ENCODE data around the gene NUDT14.

NUDT14 gene

GRCh38 chr14:105211758-105212089 lies 30.6 kb upstream of the NUDT14 start:
- no peak for DNase-seq

GRCh38 chr14:105211086-105211757 lies 30.1 kb upstream of the NUDT14 start:
- DNase-seq = no peak

GRCh38 chr14:105210266-105211025 lies 29.3 kb upstream of the NUDT14 start:
- no peak for DNase-seq

GRCh38 chr14:105209646-105210045 lies 28.5 kb upstream of the NUDT14 start:
- no peak for DNase-seq

DNA sequence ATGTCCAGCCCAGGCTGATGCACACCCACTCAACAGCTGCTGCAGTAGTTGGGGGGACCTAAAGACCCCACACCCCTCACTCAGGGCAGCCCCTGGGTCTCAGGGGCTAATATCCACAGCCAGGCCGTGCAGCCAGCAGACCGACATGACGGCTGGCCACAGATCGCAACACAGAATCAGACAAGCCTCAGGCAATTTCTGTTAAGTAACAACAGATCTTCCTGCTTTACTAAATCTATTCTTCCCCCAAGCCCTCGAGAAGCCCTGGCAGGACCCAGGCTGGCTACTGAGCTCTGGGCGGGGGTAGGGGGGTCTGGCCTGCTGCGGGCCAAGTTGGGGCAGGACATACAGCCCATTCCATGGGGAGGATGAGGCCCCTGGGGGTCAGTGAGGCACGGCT lies 28.0 kb upstream of the NUDT14 start:
- no peak for DNase-seq

DNA sequence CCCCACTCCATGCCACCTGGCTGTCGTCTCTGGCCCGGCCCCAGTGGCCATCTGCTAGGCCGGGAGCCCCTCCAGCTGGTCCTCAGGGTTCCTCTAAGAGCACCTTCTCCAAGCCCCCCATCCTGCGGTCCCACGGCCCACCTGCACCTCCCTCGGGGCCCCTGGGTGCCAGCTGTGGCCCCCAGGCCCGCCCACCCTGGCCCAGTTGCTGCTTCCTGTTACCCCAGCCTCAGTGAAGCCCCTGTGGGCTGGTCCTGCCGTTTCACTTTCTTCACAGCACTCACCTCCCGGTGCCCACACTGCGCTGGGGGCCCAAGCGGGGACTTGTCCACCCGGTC lies 27.6 kb upstream of the NUDT14 start:
- DNase-seq = no peak

GRCh38 chr14:105207996-105208737 lies 27.1 kb upstream of the NUDT14 start:
- no peak for DNase-seq

DNA sequence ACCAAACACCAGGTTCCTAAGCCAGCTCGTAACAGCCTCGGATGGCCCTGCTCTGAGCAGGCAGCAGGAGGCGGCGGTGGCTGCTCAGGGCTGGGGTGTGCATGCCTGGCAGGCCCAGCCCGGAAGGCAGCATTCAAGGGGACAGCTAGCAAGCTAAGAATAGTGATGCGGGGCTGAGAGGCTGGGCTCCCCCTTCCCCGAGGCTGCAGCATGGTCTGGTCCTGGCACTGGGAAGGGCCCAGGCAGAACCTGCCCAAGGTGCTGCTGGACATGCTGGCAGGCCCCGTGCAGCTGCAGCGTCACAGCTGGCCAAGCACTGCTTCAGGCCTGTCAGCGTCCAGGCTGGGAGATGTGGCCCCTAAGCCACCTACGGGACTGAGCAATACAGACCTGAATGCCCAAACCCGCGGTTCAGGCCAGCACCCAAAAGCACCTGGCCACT lies 26.4 kb upstream of the NUDT14 start:
- DNase-seq = peak; percentile 27

DNA sequence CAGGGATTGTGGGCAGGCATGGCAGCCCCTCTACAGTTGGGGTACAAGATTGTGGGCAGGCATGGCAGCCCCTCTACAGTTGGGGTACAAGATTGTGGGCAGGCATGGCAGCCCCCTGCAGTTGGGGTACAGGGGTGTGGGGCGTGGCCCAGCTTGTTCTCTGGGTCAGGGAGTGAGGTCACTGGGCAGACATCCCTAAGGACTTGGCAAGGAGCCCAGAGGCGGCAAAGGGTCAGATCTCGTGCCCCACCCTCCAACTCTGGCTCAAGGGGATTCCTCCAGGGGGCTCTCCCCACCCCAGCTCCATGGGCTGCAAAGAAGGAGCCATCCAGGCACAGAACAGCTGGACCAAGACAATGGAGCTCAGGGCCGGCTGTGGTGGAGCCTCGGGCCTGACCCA lies 25.8 kb upstream of the NUDT14 start:
- no peak for DNase-seq

DNA sequence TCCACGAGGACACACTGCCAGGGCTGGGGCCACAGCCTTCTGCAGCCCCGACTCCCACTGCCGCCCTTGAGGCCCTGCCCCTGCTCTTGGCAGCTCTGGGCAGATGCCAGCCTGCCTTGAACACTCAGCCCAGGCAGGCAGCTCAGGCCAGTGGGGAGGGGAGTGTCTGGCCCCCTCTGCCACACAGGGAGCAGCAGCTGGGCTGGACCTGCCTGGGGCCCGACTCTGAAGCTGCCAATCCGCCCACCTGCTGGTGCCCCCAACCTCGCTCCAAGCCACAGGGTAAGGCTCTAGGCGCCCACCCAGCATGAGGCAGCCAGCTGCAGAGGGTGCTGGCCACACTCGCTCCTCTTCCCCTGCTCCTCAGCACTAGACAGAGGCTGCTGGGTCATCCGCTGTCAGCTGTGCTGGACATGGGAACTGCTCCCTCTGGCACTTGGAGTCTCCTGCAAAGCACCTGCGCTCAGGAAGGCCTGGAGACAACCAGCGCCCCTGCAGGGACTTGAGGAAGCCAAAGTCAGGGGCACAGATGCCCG lies 24.6 kb upstream of the NUDT14 start:
- DNase-seq = peak; percentile 44

DNA sequence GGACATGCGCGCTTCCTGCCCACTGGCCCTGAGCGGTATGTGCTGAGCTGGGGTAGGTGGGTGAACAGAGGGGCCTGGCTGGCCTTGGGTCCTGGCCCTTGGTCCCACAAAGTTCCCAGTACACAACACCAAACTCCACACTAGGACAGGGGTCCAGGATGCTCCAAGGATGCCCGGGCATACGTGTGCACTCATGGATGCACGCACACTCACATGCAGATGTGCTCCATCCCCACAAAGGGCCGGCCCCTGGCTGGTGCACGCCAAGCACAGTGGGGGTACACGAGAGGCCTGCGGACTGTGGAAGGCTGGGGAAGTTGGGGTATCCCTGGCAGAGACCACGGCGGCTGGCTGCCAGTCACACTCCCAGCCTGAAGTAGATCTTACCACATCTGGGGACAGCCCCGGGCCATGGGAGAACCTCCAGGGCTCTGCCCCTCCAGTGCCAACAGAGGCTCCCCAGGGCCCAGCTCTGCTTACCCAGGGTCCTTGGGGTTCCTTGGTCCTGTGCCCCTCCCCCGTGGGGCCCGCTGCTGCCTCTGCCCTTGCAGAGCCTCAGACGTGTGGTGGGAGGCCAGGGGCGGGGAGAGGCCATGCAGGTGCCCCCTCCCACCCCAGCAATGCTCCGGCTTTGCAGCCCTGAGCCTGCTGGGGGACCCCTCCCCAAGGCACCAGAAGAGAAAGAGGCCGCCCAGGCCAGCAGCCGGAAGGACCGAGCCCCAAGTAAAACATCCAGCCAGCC lies 24.0 kb upstream of the NUDT14 start:
- no peak for DNase-seq

DNA sequence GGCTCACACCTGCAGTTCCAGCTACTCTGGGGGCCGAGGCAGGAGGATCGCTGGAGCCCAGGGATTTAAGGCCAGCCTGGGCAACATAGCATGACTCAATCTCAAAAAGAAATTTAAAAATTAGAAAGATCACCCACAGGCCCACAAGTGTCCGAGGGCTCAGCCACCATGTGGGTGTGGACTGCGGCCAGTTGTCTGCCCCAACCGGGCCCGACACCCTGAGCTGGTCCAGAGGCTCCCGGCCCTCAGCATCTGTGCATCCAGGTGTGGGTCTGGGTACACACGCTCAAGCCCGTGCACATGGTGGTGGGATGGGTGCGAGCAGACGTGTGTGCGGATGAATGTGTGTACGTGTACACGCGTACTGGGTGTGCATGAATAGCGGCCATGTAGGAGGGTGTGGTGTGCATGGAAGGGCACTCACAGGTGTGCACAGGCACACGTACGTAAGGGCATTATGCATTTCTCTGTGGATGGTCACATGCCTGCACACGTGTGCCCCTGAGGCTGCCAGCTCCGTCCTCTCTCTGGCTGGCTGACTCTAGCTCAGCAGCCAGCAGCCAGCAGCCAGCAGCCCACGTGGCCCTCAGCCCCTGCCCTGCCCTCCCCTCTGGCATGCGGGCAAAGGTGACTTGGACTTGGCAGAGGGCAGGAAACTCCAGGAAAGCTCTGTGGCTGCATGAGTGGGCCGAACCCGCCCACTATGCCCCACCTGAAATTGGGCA lies 23.3 kb upstream of the NUDT14 start:
- DNase-seq = no peak

- no peak for DNase-seq
Observed at GRCh38 chr14:105203701-105204100, 22.6 kb upstream of the NUDT14 start.

- peak; percentile 68 for DNase-seq
Observed at GRCh38 chr14:105203057-105203531, 22.0 kb upstream of the NUDT14 start.

- no peak for DNase-seq
Observed at GRCh38 chr14:105201925-105202513, 20.9 kb upstream of the NUDT14 start.

DNA sequence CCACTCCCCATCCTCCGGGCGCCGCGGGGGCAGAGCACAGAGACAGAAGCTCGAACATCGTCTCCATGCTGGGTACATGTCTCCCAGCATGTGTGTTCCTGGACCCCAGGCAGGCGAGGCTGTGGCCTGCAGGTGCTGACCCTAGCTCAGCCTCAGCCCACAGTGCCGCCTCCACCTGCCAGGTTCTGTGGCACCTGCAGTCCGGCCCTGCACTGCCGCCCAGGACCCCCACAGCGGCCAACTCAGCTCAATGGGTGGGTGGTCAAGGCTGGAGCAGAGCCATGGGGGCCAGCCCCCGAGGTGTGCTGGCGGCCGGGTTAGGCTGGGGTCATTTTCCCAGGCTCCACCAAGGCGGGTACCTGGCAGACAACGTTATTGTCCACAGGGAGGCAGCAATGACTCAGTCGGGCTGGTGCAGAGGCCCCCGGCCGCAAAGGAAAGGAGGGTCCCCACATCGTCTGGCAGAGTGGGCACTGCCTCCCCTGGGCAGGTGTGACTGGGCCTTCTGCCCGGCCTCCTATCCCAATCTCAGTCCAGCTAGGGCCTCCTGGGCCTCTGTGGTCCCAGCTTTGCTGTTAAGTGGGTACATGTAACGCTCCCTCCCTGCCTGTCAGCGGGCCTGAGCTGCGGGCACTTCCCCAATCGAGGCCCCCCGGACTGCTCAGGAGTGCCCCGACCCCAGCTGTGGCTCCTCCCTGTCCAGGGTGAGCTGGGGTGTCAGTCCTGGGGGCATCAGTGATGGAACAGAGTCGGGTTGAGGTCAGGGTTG lies 20.2 kb upstream of the NUDT14 start:
- DNase-seq = peak; percentile 17

GRCh38 chr14:105200641-105201040 lies 19.5 kb upstream of the NUDT14 start:
- no peak for DNase-seq

GRCh38 chr14:105200074-105200473 lies 19.0 kb upstream of the NUDT14 start:
- DNase-seq = peak; percentile 19

GRCh38 chr14:105199093-105199492 lies 18.0 kb upstream of the NUDT14 start:
- no peak for DNase-seq

DNA sequence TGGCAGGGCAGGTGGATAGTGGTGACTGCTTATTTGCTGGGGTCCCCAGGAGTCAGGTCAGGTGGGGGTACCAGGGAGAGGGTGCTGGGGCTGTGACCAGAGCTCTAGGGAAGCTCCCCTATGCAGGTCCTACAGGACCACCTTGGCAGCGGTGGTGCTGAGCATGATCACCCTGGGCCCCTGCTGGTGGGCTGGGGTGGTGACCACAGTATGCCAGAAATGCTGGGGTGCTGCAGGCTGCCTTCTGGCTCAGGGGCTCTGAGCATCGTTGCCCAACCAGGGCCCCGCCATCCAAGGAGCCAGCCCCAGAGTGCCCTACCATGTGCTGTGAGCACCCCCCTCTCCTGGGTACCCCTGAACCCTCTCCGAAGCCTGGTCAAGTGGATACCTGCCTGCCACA lies 17.5 kb upstream of the NUDT14 start:
- no peak for DNase-seq

DNA sequence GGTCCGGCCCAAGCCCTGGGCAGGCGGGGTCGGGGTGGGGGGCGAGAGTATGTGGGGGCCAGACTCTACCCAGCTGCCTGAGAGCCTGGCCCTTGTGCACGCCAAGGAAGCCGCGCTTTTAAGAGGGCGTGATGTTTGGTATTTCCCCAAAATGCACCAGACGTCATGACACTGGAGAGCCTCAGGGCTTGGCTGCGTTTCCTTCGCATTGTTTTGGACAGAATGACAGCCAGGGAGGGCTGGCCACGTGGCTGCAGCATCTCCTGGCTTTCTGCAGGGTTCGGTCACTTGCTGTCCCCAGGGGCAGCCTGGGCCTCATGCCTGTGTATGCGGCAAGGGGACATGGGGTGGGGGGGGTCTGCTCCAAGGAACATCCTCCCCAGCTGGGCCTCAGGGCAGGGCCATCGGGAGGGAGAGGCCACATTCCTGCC lies 16.1 kb upstream of the NUDT14 start:
- DNase-seq = no peak

Measured in NCI-H82 (cell line).